GM21529 (cell line): ENCODE data around the gene C19orf44.
"Not testable (repeated sequence)": the region's sequence is repeated elsewhere in the genome, so short reads cannot be mapped to it uniquely, and the experiment has no call there.

Experiments
- ATAC-seq: cut with Tn5 transposase; IDR thresholded peaks from one replicate; pipeline ENCODE4 v1.9.1; 2021; ENCODE audit not compliant: unreplicated experiment

Gene C19orf44

GRCh38 chr19:16532440-16533234, 36.4 kb downstream of the C19orf44 start:
- ATAC-seq = no peak

DNA sequence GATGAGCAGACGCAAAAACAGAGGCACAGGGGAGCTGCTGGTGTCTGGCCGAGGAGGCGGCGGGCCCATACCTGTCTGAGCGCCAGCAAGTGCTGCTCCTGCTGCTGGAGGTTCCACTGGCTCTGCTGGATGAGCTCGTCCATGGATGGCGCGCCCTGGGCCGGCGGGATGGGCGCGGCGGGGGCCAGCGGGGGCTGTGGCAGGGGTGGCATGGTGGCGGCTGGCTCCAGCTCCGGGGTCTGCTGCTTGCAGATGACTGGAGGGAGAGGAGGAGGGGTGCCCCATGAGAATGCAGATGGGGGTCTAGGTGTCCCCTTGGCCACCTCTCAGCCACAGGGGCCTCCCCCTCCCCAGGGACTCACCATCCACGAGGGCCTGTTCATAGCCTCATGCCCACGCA, 39.2 kb downstream of the C19orf44 start:
- no peak for ATAC-seq

GRCh38 chr19:16536130-16536529, 39.9 kb downstream of the C19orf44 start:
- no peak for ATAC-seq

GRCh38 chr19:16537111-16537510, 40.9 kb downstream of the C19orf44 start:
- no peak for ATAC-seq

GRCh38 chr19:16540948-16541347, 44.8 kb downstream of the C19orf44 start:
- ATAC-seq = no peak

- ATAC-seq = peak; percentile 12
Observed at GRCh38 chr19:16541526-16542044, 45.4 kb downstream of the C19orf44 start.

DNA sequence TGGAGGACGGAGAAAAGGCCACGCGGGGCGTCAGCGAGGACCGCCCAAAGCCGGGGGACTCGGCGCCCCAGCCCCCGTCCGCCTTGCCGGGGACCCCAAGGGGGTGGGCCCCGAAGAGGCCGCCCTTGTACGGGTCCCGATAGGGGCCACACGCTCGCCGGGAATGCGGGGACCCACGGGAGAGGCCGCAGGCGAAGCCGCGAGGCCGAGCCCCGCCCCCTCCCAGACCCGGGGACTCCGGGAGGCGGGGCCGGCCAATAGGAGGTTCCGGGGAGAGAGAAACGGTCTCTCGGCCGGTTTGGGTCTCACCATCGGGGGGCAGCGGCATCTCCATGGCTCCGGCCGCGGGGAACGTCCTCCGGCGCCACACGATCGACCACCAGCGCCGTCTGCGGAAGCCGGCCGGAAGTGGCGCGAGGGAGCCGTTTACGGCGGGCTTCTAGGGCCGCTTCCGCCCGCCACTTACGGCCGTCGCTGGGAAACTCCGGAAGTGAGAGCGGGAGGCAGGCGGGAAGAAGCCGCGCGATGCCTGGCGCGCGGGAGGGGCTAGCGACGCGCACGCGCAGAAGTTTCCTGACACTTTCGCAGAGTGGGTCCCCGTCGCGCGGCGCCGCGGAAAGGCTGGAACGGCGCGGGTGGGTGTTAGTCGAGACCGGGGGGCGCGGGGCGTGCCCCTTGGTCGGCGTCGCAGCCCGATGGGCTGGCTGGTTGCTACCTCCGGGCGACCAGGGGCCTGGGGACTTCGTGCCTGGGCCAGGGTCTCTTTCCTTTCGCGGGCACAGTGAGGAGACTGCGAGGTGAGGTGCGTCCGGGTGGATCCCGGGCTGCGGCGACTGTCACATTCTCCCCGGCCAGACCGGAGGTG, 46.1 kb downstream of the C19orf44 start, which contains the start of gene CHERP:
CHERP (minus strand) TSS at position 393 of the 865 bp plus-strand sequence; CDS start at position 334, 59 bp downstream.
- ATAC-seq = peak; percentile 73

DNA sequence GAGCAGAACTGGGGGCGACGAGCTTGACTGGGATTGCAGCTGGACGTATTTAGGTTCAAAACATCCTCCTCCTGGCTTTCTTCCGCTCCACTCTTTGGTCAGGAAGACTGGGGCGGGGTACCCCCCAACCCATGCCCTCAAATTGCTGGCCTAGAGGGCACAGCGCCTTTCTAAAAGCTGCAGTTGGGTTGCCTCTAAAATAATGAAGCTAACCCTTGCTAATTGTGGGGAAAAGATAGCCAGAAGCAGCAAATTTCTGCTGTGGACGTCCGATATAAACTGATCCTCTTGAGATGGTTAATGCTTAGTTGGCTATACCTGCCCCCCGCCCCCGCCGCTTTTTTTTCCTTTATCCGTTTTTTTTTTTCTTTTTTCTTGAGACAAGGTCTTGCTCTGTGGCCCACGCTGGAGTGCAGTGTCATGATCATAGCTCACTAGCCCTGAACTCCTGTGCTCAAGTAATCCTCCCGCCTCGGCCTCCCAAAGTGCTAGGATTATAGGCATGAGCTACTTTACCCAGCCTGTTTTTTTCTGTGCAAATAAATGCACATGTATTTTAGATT, 46.8 kb downstream of the C19orf44 start:
- no peak for ATAC-seq

GRCh38 chr19:16543734-16544133, 47.5 kb downstream of the C19orf44 start:
- ATAC-seq = not testable (repeated sequence)

GRCh38 chr19:16544473-16545231, 48.5 kb downstream of the C19orf44 start:
- ATAC-seq = no peak

GRCh38 chr19:16548956-16549355, 52.8 kb downstream of the C19orf44 start:
- ATAC-seq = no peak

DNA sequence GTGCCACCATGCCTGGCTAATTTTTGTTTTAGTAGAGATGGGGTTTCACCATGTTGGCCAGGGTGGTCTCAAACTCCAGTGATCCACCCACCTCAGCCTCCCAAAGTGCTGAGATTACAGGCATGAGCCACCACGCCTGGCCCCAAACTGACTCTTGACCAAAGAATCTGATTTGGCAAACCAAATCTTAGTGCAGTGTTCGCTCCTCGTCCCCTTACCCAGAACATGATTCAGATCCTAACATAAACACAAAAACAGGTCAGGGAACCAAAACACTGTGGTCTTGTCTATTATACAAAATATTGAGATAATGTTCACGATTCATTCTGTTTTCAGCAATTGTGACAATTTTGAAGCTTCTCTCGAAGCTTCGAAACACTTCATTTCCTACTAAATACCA, 55.7 kb downstream of the C19orf44 start:
- ATAC-seq = not testable (repeated sequence)

DNA sequence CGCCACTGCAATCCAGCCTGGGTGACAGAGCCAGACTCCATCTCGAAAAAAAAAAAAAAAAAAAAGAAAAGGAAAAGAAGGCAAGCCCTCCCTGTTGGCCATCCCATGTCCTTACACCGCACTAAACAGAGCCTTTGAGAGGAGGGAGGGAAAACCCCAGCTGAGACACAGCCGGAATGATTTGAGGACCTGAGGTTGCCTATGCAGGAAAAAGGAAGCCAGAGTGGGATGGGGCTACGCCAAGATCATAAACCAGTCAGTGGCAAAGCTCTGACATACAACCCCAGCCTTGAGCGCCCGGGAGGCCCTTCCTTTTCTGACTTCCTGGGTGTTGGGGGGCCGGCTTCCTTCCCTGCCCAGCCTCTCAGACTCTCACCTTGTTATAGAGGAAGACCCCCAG, 58.6 kb downstream of the C19orf44 start:
- no peak for ATAC-seq

- ATAC-seq = no peak
Observed at GRCh38 chr19:16559780-16560276, 63.6 kb downstream of the C19orf44 start.

DNA sequence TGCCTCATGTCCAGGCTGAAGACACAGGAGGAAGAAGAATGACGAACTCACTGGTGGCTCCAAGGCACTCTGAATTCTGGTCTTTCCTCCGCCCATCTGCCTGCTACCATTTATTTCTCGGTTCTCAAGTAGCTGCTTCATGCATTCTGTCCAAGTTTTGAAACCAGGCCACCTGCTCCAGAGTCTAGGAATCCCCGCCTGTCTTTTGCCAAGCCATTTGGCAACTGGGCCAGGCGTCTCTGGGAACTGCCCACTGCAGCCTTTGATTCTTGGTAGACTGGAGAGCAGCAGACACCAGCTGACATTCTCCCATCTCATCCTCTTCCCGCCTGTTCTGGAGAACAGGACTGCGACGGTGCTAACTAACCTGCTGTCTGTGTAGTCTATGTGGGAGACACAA, 65.2 kb downstream of the C19orf44 start:
- ATAC-seq = no peak

DNA sequence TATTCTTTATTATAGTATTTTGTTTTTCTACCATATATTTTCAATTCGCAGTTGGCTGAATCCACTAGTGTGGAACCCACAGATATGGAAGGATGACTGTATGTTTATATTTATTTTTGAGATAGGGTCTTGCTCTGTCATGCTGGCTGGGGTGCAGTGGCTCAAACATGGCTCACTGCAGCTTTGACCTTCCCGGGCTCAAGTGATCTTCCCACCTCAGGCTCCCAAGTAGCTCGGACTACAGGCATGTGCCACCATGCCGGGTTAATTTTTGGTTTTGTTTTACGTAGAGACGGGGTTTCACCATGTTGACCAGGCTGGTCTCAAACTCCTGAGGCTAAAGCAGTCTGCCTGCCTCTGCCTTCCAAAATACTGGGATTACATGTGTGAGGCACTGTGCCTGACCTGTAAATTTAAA, 66.4 kb downstream of the C19orf44 start:
- no peak for ATAC-seq

GRCh38 chr19:16564842-16565241, 68.6 kb downstream of the C19orf44 start:
- no peak for ATAC-seq

DNA sequence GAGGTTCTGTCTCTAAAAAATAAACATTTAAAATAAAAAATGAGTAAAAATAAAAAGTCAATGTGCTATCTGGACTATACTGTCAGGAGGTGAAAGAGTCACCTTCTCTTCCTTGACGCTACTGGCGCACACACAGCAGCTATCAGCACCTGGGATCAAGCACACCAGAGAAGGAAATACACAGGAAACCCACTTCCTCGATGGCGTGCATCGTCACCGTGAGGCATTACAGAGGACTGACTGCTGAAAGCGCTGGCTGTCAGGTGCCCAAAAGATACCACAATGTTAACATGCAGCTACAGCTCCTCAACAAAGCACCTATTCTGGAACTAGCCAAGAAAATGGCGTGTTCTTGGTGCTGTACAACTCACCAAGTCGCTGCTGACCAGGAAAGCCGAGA, 70.0 kb downstream of the C19orf44 start:
- ATAC-seq = no peak

GRCh38 chr19:16566702-16567101, 70.5 kb downstream of the C19orf44 start:
- ATAC-seq = no peak

- ATAC-seq = no peak
Observed at GRCh38 chr19:16569609-16570320, 73.6 kb downstream of the C19orf44 start.
